Measurements from ENCODE around the gene RSRC2. TPM values are rescaled to one million over a fixed set of nuclear protein-coding genes. Genes with fewer than 3 reads are reported as not detected.
"Not testable (repeated sequence)": the region's sequence is repeated elsewhere in the genome, so short reads cannot be mapped to it uniquely, and the experiment has no call there.

Gene RSRC2
- total and polyA plus RNA-seq, 8 donors: 49.6 to 283 (median 210) TPM

DNA sequence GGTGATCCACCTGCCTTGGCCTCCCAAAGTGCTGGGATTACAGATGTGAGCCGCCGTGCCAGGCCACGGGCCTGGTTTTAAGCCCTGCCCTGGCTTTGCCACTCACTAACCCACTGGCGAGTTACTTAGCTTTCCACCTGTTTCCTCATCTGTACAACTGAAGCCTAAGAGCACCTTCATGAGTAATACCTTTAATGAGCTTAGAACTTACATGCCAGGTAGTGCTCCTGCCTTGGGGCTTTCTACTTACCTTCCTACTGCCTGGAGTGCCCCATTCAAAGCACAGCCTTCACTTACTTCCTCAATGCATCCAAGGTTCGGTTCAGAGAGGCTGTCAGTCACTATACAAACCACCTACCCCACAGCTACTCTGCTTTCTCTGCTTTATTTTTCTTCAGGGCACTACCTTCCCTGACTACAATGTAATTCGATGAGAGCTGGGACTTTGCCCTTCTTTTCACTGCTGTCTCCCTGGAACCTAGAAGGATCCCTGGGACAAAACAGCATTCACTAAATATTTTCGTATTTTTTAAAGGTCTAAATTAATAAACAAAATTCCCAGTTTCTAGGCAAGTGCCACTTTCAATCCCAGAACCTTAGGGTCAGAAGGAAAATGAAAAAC lies 39.8 kb downstream of the RSRC2 start:
- intact Hi-C loops (cut with DNase I): no loop called here
- no peaks in the 10 kb centered on the region for H3K9me3 ChIP-seq
- ATAC-seq (no peak), DNase-seq (no peak)
- H3K4me3 ChIP-seq: no peak overlapping the region
- H3K36me3 ChIP-seq: peaks cover 0 to 94% of the 10 kb centered on the region in 2 donors
- no peaks in the 10 kb centered on the region for H3K27me3 ChIP-seq
- TF ChIP-seq, protein P1, sequence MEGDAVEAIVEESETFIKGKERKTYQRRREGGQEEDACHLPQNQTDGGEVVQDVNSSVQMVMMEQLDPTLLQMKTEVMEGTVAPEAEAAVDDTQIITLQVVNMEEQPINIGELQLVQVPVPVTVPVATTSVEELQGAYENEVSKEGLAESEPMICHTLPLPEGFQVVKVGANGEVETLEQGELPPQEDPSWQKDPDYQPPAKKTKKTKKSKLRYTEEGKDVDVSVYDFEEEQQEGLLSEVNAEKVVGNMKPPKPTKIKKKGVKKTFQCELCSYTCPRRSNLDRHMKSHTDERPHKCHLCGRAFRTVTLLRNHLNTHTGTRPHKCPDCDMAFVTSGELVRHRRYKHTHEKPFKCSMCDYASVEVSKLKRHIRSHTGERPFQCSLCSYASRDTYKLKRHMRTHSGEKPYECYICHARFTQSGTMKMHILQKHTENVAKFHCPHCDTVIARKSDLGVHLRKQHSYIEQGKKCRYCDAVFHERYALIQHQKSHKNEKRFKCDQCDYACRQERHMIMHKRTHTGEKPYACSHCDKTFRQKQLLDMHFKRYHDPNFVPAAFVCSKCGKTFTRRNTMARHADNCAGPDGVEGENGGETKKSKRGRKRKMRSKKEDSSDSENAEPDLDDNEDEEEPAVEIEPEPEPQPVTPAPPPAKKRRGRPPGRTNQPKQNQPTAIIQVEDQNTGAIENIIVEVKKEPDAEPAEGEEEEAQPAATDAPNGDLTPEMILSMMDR (IDR thresholded peaks at IDR 0.05): no peak
- no peaks in the 10 kb centered on the region for H3K4me1 ChIP-seq
- no peak overlapping the region for H3K27ac ChIP-seq

DNA sequence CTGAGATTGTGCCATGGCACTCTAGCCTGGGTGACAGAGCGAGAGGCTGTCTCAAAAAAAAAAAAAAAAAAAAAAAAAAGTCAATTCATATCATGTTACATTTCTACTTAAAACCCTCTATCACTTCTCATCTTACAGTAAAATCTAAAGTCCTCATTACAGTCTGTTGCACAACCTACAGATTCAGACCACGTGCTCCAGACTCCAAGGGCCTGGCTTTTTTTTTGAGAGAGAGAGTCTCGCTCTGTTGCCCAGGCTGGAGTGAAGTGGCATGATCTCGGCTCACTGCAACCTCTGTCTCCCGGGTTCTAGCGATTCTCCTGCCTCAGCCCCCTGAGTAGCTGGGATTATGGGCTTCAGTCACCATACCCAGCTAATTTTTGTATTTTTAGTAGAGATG lies 40.4 kb downstream of the RSRC2 start:
- H3K4me1 ChIP-seq; H3K4me3 ChIP-seq; ATAC-seq; H3K27ac ChIP-seq; H3K27me3 ChIP-seq; H3K9me3 ChIP-seq; DNase-seq; intact Hi-C loops (cut with DNase I): not testable (repeated sequence)
- H3K36me3 ChIP-seq: peaks cover 0 to 94% of the 10 kb centered on the region in 2 donors

DNA sequence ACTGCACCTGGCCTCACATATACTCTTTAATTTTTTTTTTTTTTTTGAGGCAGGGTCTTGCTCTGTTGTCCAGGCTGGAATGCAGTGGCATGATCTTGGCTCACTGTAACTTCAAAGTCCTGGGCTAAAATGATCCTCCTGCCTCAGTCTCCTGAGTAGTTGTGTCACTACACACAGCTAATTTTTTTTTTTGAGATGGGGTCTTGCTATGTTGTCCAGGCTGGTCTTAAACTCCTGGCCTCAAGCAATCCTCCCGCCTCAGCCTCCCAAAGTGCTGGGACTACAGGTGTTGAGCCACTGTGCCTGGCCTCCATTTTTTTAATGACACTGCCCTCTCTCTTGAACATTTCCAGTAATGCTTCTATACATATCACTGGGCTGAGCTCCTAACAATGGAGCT lies 42.4 kb downstream of the RSRC2 start:
- H3K27me3 ChIP-seq; H3K4me1 ChIP-seq; DNase-seq; H3K9me3 ChIP-seq; H3K4me3 ChIP-seq; H3K27ac ChIP-seq; intact Hi-C loops (cut with DNase I); ATAC-seq: not testable (repeated sequence)
- H3K36me3 ChIP-seq: peaks cover 0 to 95% of the 10 kb centered on the region in 2 donors

DNA sequence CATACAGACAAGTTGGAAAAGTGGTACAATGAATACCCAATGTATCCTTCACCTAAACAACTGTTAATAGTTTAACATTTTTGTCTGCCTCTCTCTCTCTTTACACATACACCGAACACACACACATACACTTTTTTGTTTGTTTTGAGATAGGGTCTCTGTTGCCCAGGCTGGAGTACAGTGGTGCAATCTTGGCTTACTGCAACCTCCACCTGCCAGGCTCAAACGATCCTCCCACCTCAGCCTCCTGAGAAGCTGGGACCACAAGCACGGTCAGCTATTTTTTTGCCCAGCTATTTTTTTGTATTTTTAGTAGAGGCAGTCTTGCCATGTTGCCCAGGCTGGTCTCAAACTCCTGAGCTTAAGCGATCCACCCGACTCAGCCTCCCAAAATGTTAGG lies 42.8 kb downstream of the RSRC2 start:
- H3K36me3 ChIP-seq: peaks cover 0 to 95% of the 10 kb centered on the region in 2 donors
- ATAC-seq: no peak

DNA sequence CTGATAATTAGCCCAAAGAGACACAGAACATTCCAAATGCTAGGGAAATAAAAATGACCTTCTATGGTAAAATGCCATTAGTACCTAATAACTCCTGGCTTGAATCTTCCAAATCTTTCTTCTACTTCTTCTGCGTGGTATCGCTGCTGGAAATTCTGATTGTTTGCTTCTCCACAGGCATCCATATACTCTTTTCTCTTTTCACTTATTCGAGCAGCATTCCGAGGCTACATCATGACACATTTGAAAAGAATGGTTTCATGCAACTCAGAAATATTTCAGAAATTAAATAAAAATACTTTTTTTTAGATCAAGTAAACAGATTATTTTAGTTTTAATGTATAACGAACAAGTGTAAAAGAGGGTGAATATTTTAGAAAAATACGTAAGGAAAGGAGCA lies 44.9 kb downstream of the RSRC2 start:
- ATAC-seq (no peak), DNase-seq (no peak)
- Histone ChIP-seq H3K9me3 (no peaks in the 10 kb centered on the region), H3K4me1 (no peaks in the 10 kb centered on the region), H3K27me3 (no peaks in the 10 kb centered on the region), H3K27ac (no peak overlapping the region), H3K36me3 (peaks cover 0 to 95% of the 10 kb centered on the region in 2 donors), H3K4me3 (no peak overlapping the region)
- TF ChIP-seq, protein P1 (IDR thresholded peaks at IDR 0.05): no peak
- intact Hi-C loops (cut with DNase I): no loop called here

More for the DNA sequence above, 42.8 kb downstream of the RSRC2 start:
- Histone ChIP-seq H3K4me3 (no peak overlapping the region), H3K27me3 (no peaks in the 10 kb centered on the region), H3K9me3 (no peaks in the 10 kb centered on the region), H3K4me1 (no peaks in the 10 kb centered on the region), H3K27ac (no peak overlapping the region)
- no peak for DNase-seq
- intact Hi-C loops (cut with DNase I): no loop called here
- TF ChIP-seq, protein P1 (IDR thresholded peaks at IDR 0.05): no peak

DNA sequence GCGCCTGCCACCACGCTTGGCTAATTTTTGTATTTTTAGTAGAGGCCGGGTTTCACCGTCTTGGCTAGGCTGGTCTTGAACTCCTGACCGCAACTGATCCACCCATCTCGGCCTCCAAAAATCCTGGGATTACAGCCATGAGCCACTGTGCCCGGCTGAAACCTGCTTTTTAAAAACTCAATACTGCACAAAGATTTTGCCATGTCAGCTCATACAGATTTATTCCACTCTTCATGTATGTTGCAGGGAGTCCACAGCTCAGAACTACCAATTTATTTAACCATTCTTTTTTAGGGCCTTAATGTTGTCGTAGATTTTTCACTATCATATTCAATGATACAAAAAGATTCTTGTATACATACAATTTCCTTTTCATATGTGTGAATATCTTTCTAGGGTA lies 46.0 kb downstream of the RSRC2 start:
- TF ChIP-seq, protein P1 (IDR thresholded peaks at IDR 0.05): no peak
- H3K27me3 ChIP-seq: no peaks in the 10 kb centered on the region
- ATAC-seq (no peak), DNase-seq (no peak)
- peaks cover 0 to 95% of the 10 kb centered on the region in 2 donors for H3K36me3 ChIP-seq
- H3K4me1 ChIP-seq: no peaks in the 10 kb centered on the region
- intact Hi-C loops (cut with DNase I): no loop called here
- H3K4me3 ChIP-seq: no peak overlapping the region
- no peaks in the 10 kb centered on the region for H3K9me3 ChIP-seq
- H3K27ac ChIP-seq: no peak overlapping the region
